ENCODE data around the gene SLC35A5.

GRCh38 chr3:112560721-112561483, 943 bp upstream of the SLC35A5 start:
- TF ChIP-seq CTCF (IDR thresholded peaks at IDR 0.05) (no peak), POLR2A (IDR thresholded peaks at IDR 0.05) (no peak)
